T47D (cell line): ENCODE measurements around the gene SEPTIN1.

Experiments used
- DNase-seq, 2 experiments: peaks; one replicate each; pipeline versions ENCODE4 v3.0.0 to v3.0.0-alpha.2; 2011 to 2012; ENCODE audit warnings: low read depth in 1 of 2, low spot score in 1 of 2
- JUND ChIP-seq: IDR thresholded peaks from 2 replicates; pipeline ENCODE4 v1.6.1; 2012; ENCODE audit warnings: low read depth
- in situ Hi-C: cut with HindIII; loops from 2 replicates; pipeline ENCODE4 v1.10.0; 2016; ENCODE audit warnings: low sequenced_read_pairs, low pct_unique_long_range_greater_than_20kb

Gene SEPTIN1

GRCh38 chr16:30382111-30382881 is at the start of gene SEPTIN1:
SEPTIN1 (minus strand) TSS chr16:30382561; CDS start chr16:30382542, 19 bp downstream.
- TF ChIP-seq JUND, result no peak
- DNase-seq, result no peak
- in situ Hi-C loops, result no loop called here

GRCh38 chr16:30430428-30430970 is 48.1 kb upstream of the SEPTIN1 start:
- no peak for DNase-seq
- no peak for TF ChIP-seq JUND
- in situ Hi-C loops, result loop anchor here (25.0 kb wide), 1 partner anchor 207 kb away; no protein-coding TSS in a partner anchor

- peak; percentile 95 to 100 for DNase-seq
- in situ Hi-C loops, result loop anchor here (25.0 kb wide), 1 partner anchor 207 kb away; no protein-coding TSS in a partner anchor
- TF ChIP-seq JUND, result no peak
Measured at GRCh38 chr16:30429678-30430427, 47.5 kb upstream of the SEPTIN1 start, which contains the start of gene DCTPP1. DCTPP1 (minus strand) TSS chr16:30430030; CDS start chr16:30429980, 50 bp downstream.

- no peak for TF ChIP-seq JUND
- in situ Hi-C loops, result loop anchor here (25.0 kb wide), 1 partner anchor 208 kb away; no protein-coding TSS in a partner anchor
- DNase-seq, result no peak
Measured at GRCh38 chr16:30429418-30429677, 47.0 kb upstream of the SEPTIN1 start.

GRCh38 chr16:30428055-30428454 is 45.7 kb upstream of the SEPTIN1 start:
- no peak for TF ChIP-seq JUND
- in situ Hi-C loops, result loop anchor here (25.0 kb wide), 1 partner anchor 209 kb away; no protein-coding TSS in a partner anchor
- no peak for DNase-seq

- DNase-seq, result no peak
- in situ Hi-C loops, result no loop called here
- TF ChIP-seq JUND, result no peak
Measured at GRCh38 chr16:30421010-30421409, 38.6 kb upstream of the SEPTIN1 start.

GRCh38 chr16:30418350-30419181 is 36.2 kb upstream of the SEPTIN1 start:
- in situ Hi-C loops, result no loop called here
- TF ChIP-seq JUND, result no peak
- DNase-seq, result no peak

- in situ Hi-C loops, result no loop called here
- TF ChIP-seq JUND, result no peak
- peak; percentile 88 to 96 for DNase-seq
Measured at GRCh38 chr16:30417529-30418349, 35.4 kb upstream of the SEPTIN1 start.

- no peak for DNase-seq
- in situ Hi-C loops, result no loop called here
- no peak for TF ChIP-seq JUND
Measured at GRCh38 chr16:30416624-30417528, 34.5 kb upstream of the SEPTIN1 start.

- TF ChIP-seq JUND, result no peak
- no peak for DNase-seq
- in situ Hi-C loops, result no loop called here
Measured at GRCh38 chr16:30416047-30416603, 33.8 kb upstream of the SEPTIN1 start.
